GM21447 (cell line): ENCODE measurements around the gene CLDN1.
"Not testable (repeated sequence)": the region's sequence is repeated elsewhere in the genome, so short reads cannot be mapped to it uniquely, and the experiment has no call there.

Experiments used
- ATAC-seq: cut with Tn5 transposase; IDR thresholded peaks from one replicate; pipeline ENCODE4 v1.9.1; 2021; ENCODE audit not compliant: unreplicated experiment

CLDN1 gene

DNA sequence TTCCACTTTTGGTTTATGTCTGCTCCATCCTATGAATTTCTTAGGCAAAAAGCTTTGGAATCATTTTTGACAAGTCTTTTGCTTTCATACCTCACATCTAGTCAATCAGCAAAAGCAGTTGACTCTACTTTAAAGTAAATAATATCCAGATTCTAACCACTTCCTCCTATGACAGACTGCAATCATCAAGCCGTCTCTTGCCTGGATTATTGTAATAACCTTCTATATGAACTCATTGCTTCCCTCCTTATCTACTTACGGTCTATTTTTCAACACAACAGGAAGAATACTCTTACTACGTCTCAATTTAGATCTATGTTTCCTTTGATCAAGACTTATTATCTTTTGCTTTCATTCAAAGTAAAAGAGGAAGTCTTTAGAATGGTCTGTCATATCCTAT is 20.7 kb downstream of the CLDN1 start:
- no peak for ATAC-seq

DNA sequence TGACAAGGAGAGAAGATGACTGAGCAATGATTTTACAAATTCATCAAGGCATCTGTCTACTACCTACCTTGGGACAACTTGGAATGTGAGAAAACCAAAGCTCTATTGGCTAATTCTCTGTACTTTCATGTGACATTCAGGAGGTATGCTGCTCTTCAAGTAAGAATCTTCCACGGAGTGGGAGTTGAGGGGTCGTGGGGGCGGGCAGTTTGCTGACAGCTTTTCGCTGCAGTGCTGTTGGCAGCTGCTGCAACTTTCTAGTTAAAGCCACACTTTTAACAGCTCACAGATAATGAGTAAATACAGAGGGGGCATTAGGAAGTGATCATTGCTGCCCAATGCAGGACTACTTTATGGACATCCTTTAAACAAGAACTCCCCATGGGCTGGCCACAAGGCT is 22.3 kb downstream of the CLDN1 start:
- ATAC-seq = no peak

DNA sequence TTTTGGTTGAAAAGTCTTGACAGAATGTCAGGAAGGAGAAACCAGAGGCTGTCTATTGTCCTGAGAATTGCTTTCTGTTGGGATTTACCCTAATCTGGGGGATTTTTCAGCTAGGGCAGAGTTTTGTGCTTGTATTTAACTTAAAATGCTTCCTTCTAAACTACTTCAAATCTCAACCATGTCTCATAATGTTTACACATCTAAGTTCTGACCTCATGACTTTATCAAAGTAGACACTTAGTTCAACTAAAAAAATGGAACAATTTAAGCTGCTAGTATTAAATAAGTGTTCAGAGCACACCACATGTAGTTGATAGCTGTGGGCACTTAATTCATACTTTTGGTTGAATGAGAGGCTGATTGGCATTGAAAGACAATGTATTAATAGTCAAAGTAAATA is 28.2 kb downstream of the CLDN1 start:
- no peak for ATAC-seq

DNA sequence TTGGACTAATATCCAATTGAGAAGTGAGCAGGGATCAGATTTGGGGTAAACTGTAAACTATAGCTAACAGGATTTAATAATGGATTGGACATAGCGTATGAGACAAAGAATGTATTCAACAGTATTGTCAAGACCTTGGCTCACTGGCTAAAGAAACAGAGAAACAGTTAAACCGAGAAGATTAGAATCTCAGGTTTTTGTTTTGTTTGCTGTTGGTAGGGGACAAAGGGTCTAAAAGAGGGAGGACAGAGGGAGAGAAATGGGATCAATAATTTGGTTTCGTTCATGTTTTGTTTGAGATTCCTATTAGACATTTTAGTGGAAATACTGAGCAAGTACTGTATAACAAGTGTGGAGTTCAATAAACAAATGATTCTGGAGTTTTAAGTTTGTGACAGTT is 28.6 kb downstream of the CLDN1 start:
- ATAC-seq = no peak

DNA sequence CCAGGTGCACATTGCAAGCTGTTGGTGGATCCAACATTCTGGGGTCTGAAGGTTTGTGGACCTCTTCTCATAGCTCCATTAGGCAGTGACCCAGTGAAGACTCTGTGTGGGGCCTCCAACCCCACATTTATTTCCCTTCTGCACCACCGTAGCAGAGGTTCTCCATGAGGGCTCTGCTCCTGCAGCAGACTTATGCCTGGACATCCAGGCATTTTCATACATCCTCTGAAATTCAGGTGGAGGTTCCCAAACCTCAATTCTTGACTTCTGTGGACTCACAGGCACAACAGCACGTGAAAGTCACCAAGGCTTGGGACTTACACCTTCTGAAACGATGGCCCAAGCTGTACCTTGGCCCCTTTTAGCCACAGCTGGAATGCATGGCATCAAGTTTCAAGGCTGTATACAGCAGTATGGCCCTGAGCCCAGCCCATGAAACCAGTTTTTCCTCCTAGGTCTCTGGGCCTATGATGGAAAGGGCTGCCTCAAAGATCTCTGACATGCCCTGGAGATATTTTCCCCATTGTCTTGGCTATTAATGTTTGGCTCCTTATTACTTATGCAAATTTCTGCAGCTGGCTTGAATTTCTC is 30.2 kb downstream of the CLDN1 start:
- ATAC-seq = no peak

DNA sequence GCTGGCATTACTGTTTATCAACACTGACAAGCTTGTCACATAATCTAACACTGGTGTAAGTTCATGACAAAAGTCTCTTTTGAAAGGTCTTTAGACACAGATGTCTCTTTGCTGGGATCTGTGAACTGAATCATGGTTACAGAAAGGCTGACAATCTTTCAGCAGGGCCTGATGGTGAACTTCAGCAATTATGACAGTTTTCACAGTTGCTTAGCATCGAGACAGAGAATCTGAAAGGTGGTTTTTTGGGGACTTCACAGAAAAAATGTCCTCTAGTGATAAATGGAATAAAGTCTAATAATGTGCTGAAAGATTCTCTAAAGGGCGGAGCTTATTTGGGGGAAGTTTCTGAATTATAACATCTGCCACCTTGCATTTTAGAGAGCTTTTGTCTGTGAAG is 32.3 kb downstream of the CLDN1 start:
- no peak for ATAC-seq

DNA sequence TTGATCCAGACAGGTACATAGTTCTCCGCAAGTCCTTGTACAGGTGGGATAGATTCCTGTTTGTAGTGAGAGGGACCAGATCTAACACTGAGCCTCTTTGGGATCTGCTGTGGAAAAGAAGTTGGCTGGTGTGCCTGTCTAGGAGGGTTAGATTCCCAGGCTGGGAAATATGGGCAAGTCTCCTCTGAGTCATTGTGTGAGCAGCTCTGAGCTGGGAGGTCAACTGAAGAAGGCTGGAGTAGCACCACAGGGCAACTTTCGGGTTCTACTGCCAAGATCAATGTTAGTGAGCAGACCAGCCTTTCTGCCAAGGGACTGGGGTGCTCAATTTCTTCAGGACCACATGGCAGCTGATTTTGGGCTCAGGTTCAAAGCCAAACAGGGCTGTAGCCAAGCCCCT is 33.4 kb downstream of the CLDN1 start:
- ATAC-seq = no peak

DNA sequence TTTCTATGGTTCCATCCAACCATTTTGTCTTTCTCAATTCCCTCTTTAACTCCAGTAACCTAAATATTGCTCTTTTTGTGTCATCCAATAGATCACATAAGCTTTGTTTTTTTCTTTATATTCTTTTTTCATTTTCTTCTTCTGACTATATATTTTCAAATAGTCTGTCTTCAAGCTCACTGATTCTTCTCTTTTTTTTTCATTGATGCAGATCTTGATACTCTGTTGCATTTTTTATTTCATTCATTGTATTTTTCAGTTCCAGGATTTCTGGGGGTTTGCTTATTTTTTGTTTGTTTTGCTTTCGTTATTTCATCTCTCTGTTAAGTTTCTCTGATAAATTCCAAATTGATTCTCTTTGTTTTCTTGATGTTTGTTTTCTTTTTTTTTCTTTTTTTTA is 36.2 kb downstream of the CLDN1 start:
- ATAC-seq = no peak

DNA sequence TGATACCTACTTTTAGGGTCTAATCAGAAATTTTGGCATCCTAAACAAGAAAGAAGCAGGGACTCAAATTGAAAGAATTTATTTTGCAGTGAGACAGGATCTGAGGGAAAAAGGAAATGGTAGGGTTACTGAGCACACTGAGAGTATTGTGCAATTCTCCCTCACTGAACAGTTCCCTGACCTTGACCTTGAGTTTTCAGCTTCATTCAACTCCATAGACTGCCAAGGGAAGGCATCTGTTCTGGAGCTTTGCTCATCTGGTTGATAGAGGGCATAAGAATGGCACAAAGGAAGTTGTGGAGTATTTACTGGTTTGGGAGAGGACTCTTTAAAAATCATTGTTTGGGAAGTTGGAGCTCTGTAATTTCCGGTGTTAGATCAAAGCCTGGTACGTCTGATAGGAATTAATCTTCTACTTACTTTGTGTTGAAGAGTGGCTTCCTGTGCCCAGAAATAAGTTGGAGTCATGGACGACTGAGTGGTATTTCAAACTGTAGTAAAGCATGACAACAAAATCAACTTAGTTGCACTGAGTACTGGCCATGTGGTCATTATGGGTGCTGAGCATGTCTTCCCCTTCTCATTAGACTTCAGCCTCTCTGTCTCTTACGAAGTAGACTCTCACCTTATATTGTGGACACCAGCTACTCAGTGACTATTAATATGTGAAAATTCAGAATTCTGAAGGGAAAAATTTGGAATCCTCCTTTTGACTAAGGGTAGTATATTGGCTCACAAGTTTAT is 40.8 kb downstream of the CLDN1 start:
- no peak for ATAC-seq

DNA sequence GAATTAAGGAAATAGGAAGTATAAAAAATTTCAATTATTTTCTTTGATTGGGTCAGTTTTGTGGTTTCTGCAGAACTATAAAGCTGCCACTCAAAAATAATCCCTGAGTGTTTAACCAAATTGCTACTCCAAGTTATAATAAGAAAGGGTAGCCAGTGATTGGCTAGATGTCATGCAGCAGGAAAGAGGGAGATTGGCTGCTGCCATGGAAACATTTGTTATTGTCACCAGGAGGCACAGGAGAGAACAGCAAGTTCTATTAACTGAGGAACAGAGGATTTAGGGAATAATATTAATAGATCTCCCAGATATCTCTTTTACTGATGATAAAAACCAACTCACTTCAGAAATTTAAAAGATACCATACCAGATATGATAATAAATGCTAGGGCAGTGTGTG is 42.6 kb downstream of the CLDN1 start:
- ATAC-seq = no peak

DNA sequence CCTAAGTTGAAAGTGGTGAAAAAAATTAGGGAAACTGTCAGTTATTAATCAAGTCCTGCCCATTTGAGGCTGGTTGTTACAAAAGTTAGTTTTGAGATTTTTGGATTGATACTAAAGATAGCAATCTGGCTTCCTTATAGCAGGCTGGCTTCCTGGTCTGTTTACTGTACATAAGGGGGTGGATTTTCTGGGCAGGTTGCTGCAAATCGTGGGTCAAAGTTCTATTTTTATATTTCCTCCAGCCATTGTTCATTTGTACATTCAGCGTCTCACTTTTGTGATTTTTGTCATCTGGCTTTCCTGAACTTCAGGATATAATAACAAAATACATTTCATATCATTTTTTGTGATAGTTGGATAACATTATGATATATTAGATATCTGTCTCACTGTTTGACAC is 49.5 kb downstream of the CLDN1 start:
- no peak for ATAC-seq

DNA sequence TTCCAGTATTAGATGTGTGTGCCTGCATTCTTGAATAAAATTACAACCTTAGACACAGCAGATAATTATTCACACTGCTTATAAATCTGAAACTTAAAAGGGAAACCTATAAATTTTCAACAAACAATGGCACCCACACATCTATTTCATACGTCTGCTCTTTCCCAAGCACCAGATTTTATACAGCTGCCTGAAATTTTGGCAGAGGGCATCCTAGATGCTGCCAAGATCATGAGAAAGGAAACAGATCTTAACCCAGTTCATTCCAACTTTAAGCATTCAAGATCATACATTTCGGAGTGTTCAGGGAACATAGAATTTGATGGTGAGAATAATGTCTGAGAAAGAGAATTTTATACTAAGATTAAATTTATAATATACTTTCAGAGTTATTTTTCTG is 53.1 kb downstream of the CLDN1 start:
- ATAC-seq = no peak

DNA sequence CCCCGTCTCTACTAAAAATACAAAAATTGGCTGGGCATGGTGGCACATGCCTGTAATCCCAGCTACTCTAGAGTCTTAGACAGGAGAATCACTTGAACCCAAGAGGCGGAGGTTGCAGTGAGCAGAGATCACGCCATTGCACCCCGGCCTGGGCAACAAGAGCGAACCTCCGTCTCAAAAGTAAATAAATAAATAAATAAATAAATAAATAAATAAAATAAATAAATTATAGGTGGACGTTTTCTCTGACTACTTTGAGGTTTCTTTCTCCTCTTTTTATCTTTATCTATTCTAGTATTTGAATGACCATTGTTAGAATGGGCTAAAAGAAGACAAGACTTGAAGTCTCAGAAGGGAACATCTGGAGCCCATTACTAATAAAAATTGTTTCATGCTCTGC is 54.8 kb downstream of the CLDN1 start:
- not testable (repeated sequence) for ATAC-seq

DNA sequence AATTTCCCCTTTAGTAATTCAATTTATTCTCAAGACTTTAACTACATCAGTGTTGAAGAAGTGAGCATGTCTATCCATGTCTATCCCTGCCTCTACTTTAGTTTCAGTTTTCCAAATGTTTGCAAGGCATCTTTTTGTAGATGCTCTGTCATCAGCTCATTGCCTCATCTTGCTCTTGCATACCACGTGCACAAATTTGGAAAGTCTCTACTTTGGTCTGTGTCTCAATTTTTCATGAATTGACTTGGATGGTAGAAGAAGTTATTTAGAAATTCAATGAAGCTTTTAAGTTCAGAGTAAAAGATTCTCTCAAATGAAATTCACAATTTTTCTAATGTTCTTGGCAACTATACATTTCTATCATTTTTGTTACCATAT is 55.3 kb downstream of the CLDN1 start:
- ATAC-seq = no peak

DNA sequence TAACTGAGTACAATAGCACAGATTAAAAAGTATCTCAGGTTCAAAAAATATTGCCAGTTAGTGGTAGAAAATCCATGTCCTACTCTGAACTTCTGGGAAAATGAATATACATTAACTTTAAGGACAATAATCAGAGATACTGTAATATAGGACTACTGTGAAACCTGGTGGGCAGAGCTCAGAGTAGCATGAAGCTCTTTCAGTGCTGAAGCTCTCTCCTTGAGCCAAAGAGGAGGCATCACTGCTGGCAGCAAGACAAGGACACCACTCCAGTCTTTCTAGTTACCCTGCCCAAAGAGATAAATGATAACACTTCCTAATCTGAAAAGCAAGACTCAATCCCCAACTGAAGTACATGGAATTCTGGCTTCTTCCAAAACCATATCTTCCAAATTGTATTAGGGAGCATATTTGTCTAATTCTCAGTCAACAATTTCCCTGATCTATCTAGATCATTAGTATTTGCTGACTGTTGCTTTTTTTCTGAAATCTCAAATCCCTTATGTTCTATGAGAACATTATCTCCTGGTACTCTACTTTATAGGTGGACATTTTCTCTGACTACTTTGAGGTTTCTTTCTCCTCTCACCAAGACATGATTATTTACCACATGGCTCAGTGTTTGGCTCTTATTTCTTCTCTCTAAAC is 55.9 kb downstream of the CLDN1 start:
- no peak for ATAC-seq

DNA sequence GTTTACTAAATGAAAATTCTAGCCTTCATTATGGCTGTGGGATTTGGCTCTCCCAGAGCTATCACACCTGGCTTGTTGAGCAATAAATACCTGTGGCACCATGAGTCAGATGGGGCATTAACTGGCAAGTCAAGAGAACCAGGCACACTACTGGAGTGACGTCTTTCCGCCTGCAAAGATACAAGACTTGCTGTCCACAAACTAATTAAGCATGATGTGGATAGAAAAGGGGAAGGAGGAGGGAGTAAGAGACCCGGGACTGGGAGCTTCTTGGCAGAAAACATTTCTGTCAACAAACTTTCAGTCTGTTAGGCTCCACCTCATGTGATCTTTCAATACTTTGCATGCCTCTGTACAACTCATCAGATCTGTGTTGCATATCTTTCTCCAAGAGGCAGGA is 56.5 kb downstream of the CLDN1 start:
- ATAC-seq = no peak

DNA sequence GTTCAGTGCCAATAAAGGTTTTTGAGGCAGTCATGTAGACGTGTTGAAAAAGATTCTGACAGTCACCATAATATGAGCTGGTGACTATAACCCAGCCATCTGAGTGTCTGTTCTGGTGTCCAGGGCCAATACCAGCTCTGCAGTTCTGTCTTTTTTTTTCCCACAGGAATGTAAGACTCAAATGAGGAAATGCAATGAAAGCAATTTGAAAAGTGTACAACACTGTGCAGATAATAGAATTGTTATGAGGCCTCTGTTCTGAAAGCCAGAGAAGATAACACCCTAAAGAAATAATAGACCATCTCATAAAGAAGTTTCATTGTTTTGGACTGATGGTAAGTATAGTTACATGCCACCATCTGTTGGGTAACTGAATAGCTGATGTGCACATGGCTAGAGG is 57.1 kb downstream of the CLDN1 start:
- no peak for ATAC-seq

DNA sequence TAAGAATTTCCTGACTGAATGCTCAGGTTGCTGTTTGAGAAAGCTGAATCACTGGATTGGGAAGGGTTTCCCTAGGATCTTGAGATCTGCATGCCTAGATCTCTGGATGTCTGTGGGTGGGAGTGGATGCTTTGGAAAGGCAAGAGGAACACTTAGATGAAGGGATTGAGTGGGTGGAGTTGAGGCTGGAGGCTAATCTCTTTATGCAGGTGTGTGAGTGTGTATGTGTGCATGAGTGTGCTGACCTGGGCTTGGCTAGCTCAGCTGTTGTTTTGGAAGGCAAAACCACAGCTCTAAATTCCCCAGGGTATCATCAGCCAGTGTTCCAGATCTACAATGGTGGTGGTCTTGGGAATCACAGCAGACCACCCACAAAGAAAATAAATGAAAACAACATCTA is 60.5 kb downstream of the CLDN1 start:
- ATAC-seq = no peak

DNA sequence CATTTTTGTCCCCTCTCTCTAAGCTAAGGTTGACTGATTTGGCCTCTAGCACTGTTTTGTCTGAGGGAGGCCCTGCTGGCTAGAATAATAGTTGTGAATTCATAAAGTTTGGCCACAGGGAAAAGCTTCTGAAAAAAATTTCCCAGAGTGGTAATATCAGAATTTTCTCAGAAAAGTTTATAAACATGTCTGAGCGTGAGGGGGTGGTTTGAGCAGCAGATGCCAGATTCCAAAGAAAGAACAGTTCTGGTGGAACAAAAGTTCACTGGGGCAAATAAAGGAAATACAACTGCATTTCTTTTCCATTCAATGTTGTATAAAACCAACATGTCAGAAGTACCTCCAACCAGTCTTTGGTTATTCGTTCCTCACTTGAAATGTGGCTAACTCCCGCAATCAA is 61.2 kb downstream of the CLDN1 start:
- no peak for ATAC-seq

DNA sequence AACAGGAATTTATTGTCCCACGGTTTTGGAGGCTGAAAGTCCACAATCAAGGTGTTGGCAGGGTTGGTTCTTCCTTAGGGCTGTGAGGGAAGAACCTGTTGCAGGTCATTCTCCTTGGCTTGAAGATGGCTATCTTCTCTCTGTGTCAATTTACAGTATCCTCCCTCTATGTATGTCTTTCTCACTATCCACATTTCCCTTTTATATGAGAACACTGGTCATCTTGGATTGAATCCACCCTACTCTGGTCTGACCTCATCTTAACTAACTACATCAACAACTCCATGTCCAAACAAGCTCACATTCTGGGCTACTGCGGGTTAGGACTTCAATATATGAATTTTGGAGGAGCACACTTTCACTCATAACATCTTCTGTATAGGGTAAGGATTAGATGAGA is 61.9 kb downstream of the CLDN1 start:
- no peak for ATAC-seq

DNA sequence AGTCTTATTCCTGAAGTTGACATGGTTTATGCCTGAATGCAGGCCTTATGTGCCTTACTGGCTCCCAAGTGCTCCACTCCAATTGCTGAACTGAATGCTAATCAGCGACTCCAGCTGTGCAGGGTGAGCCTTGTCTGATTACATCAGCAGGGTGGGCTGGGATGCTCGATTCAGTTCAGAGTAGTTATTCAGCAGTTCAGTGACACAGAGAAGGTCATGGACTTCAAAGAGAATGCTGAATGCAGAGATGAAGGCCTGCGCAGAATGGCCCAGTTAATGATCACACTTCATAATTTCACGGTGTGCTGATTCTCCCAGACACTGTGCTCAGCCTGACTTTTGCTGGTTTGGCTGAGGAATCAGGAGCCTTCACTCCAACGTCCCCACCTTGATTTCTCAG is 63.6 kb downstream of the CLDN1 start:
- no peak for ATAC-seq
